ENCODE measurements around the gene GPR107.

- TF ChIP-seq POLR2A (IDR thresholded peaks at IDR 0.05; ENCODE audit: low read depth) (no peak), POLR2AphosphoS5 (IDR thresholded peaks at IDR 0.05) (no peak), EP300 (IDR thresholded peaks at IDR 0.05) (no peak)
- TF ChIP-seq, protein P1, sequence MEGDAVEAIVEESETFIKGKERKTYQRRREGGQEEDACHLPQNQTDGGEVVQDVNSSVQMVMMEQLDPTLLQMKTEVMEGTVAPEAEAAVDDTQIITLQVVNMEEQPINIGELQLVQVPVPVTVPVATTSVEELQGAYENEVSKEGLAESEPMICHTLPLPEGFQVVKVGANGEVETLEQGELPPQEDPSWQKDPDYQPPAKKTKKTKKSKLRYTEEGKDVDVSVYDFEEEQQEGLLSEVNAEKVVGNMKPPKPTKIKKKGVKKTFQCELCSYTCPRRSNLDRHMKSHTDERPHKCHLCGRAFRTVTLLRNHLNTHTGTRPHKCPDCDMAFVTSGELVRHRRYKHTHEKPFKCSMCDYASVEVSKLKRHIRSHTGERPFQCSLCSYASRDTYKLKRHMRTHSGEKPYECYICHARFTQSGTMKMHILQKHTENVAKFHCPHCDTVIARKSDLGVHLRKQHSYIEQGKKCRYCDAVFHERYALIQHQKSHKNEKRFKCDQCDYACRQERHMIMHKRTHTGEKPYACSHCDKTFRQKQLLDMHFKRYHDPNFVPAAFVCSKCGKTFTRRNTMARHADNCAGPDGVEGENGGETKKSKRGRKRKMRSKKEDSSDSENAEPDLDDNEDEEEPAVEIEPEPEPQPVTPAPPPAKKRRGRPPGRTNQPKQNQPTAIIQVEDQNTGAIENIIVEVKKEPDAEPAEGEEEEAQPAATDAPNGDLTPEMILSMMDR (IDR thresholded peaks at IDR 0.05), result no peak
Observed at GRCh38 chr9:130144703-130145102, 91.0 kb downstream of the GPR107 start.

All from esophagus muscularis mucosa (tissue), 4 donors.